Measurements from ENCODE around the gene BSND.

BSND gene

GRCh38 chr1:55047611-55048010 is 48.9 kb downstream of the BSND start:
- no peak overlapping the region for H3K4me3 ChIP-seq (ENCODE audit: low read depth, low read length)
- TF ChIP-seq, protein P1, sequence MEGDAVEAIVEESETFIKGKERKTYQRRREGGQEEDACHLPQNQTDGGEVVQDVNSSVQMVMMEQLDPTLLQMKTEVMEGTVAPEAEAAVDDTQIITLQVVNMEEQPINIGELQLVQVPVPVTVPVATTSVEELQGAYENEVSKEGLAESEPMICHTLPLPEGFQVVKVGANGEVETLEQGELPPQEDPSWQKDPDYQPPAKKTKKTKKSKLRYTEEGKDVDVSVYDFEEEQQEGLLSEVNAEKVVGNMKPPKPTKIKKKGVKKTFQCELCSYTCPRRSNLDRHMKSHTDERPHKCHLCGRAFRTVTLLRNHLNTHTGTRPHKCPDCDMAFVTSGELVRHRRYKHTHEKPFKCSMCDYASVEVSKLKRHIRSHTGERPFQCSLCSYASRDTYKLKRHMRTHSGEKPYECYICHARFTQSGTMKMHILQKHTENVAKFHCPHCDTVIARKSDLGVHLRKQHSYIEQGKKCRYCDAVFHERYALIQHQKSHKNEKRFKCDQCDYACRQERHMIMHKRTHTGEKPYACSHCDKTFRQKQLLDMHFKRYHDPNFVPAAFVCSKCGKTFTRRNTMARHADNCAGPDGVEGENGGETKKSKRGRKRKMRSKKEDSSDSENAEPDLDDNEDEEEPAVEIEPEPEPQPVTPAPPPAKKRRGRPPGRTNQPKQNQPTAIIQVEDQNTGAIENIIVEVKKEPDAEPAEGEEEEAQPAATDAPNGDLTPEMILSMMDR (IDR thresholded peaks at IDR 0.05; ENCODE audit: borderline replicate concordance, insufficient read depth, low read depth, low read length): no peak

- no peak overlapping the region for H3K4me3 ChIP-seq (ENCODE audit: low read depth, low read length)
- TF ChIP-seq, protein P1 (IDR thresholded peaks at IDR 0.05; ENCODE audit: borderline replicate concordance, insufficient read depth, low read depth, low read length): no peak
These were observed 49.9 kb downstream of the BSND start for GRCh38 chr1:55048453-55049270.

- no peak overlapping the region for H3K4me3 ChIP-seq (ENCODE audit: low read depth, low read length)
- TF ChIP-seq, protein P1 (IDR thresholded peaks at IDR 0.05; ENCODE audit: borderline replicate concordance, insufficient read depth, low read depth, low read length): no peak
These were observed 50.7 kb downstream of the BSND start for GRCh38 chr1:55049271-55049913.

- H3K4me3 ChIP-seq (ENCODE audit: low read depth, low read length): no peak overlapping the region
- TF ChIP-seq, protein P1 (IDR thresholded peaks at IDR 0.05; ENCODE audit: borderline replicate concordance, insufficient read depth, low read depth, low read length): no peak
These were observed 51.2 kb downstream of the BSND start for GRCh38 chr1:55049914-55050278.

DNA sequence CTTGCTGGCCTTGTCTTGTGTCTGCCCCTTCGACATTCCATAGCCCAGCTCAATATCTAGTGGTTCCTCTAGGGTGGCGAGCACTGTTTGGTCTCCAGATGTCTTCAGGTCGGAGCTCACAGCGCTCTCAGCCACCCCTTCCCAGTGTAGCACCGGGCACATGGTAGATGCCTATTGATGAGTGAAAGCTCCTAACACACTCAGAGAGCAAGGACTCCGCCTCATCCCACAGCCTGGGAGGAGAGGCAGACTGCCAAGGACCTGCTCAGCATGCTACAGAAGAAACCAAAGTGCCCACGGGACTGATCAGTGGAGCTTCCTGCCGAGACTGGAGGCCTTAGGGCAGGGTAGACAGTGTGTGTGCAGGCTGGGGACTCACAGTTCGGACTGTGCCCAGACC is 51.5 kb downstream of the BSND start:
- H3K4me3 ChIP-seq (ENCODE audit: low read depth, low read length): no peak overlapping the region
- TF ChIP-seq, protein P1 (IDR thresholded peaks at IDR 0.05; ENCODE audit: borderline replicate concordance, insufficient read depth, low read depth, low read length): no peak

DNA sequence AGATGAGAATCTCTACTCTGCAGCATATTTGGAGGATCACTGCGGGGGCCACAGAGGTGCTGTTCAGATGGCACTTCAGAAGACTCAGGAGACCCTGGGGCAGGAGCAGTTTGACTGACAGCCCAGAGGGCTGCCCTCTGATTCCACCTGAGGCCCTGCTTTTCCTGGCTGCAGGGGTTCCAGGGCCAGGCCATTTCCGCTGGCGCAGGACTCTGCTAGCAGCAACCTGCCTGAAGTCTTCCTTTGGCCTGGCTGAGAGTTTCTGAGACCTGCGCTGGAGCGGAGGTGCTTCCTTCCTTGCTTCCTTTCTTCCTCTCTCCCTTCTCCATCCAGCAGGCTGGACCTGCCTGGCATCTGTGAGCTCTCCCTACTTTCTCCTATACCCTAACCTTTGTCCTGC is 52.4 kb downstream of the BSND start:
- H3K4me3 ChIP-seq (ENCODE audit: low read depth, low read length): no peak overlapping the region

More for the DNA sequence above, 52.4 kb downstream of the BSND start:
- TF ChIP-seq, protein P1 (IDR thresholded peaks at IDR 0.05; ENCODE audit: borderline replicate concordance, insufficient read depth, low read depth, low read length): no peak
